Kidney epithelial cell (primary cell): Measurements from ENCODE around the gene SGSM1. TPM values are rescaled to one million over a fixed set of nuclear protein-coding genes. Genes with fewer than 3 reads are reported as not detected.

Experiments used
- DNase-seq: peaks from one replicate; pipeline ENCODE4 v3.0.0-alpha.2; 2010; ENCODE audit warnings: low read depth
- H3K27me3 ChIP-seq: 2 replicates; pipeline ENCODE4 v1.6.0; 2011; ENCODE audit warnings: low read length; ENCODE audit not compliant: control insufficient read depth, insufficient read depth
- H3K36me3 ChIP-seq: 2 replicates; pipeline ENCODE4 v1.5.1; 2011; ENCODE audit warnings: low read length; ENCODE audit not compliant: control insufficient read depth, insufficient read depth
- H3K4me3 ChIP-seq: 2 replicates; pipeline ENCODE4 v1.5.1; 2011; ENCODE audit warnings: low read depth, mild to moderate bottlenecking, control low read depth, low read length
- total RNA-seq: library from RNA; depleted of rRNA; stranded (reverse); fragments of >200 nt; gene quantifications from 2 replicates; pipeline ENCODE4 v1.2.3, GENCODE V29; 2015
- TF ChIP-seq, protein P1 (sequence below): IDR thresholded peaks from 2 replicates; pipeline ENCODE4 v1.5.1; 2011; ENCODE audit warnings: mild to moderate bottlenecking, moderate library complexity, low read length, control low read depth, inconsistent platforms; ENCODE audit not compliant: insufficient read depth, poor library complexity, severe bottlenecking

Gene SGSM1
- total RNA-seq, 1 donor from 2014 or later, result 0.25 TPM

DNA sequence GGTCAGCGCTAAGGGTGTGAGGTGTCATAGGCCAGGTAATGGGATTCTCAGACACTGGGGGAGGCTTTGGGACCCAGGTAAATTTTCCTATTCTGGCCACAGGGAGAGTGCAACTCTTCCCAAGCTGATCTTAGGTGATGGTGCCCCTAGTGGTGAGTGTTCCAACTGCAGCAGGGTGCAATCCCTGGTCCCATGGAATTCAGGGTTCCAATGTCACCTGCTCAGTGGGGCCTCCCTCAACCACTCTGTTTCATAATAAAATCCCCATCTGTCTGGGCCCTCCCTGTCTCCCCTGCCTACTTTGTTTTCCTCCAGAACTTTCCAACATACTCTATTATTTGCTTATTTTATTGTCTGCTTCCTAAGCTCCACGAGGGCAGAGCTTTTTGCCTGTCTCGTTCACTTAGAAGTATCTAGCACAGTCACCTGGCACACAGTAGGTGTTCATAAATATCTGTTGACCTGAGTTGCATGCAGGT, 2.9 kb upstream of the SGSM1 start:
- no peak overlapping the region for H3K4me3 ChIP-seq
- H3K27me3 ChIP-seq, result peaks cover 22% of the 10 kb centered on the region
- H3K36me3 ChIP-seq, result no peaks in the 10 kb centered on the region
- no peak for DNase-seq
- TF ChIP-seq, protein P1, sequence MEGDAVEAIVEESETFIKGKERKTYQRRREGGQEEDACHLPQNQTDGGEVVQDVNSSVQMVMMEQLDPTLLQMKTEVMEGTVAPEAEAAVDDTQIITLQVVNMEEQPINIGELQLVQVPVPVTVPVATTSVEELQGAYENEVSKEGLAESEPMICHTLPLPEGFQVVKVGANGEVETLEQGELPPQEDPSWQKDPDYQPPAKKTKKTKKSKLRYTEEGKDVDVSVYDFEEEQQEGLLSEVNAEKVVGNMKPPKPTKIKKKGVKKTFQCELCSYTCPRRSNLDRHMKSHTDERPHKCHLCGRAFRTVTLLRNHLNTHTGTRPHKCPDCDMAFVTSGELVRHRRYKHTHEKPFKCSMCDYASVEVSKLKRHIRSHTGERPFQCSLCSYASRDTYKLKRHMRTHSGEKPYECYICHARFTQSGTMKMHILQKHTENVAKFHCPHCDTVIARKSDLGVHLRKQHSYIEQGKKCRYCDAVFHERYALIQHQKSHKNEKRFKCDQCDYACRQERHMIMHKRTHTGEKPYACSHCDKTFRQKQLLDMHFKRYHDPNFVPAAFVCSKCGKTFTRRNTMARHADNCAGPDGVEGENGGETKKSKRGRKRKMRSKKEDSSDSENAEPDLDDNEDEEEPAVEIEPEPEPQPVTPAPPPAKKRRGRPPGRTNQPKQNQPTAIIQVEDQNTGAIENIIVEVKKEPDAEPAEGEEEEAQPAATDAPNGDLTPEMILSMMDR, result peak; percentile 91

DNA sequence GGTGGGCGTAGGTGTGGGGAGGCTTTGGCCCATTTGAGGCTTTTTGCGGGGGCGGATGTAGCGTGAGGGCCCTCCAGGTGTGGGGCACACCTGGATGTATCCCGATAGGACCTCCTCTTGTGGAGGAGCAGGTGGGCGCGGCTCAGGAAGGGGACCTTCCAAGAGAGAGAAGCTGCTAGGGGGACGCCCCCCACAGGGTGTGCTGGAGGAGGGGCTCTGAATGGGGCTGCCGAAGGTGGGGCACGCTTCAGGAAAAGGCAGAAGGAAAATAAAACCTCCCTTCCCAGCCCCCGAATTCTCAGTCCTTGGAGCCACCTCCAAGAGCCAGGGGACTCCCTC, 621 bp downstream of the SGSM1 start:
- TF ChIP-seq, protein P1, result no peak
- H3K4me3 ChIP-seq, result no peak overlapping the region
- DNase-seq, result no peak
- H3K27me3 ChIP-seq, result peaks cover 29% of the 10 kb centered on the region
- H3K36me3 ChIP-seq, result no peaks in the 10 kb centered on the region

DNA sequence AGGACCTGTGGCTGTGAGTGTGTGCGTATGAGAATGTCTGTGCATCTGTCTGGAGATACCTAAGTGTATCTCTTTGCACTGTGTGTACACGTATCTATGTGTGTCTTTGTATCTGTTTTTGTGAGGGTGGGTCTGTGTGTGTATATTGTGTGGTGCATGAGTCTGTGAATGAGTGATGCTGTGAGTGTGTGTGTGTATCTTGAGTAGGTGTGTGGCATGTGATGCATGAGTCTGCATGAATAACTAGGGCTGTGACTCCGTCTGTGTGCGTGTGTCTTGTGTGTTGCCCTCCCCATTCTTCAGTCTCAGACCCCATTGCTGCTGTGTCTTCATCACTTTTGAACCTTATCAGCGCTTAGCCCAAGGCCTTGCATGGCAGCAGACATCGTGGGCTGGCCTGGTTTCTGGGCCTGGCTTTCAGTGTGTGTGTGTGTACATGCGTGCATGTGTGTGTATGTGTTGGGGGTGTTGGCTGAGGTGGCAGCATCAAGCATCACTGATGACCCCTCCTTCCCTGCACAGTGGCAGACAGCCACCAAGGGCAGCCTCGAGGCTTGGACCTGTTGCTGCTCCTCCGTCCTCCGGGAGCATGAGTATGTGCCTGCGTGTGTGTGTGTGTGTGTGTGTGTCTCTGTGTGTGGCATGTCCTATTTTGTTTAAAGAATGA, 1.4 kb downstream of the SGSM1 start:
- Histone ChIP-seq H3K4me3 (no peak overlapping the region), H3K36me3 (no peaks in the 10 kb centered on the region), H3K27me3 (peaks cover 29% of the 10 kb centered on the region)
- TF ChIP-seq, protein P1, result no peak
- DNase-seq, result no peak

DNA sequence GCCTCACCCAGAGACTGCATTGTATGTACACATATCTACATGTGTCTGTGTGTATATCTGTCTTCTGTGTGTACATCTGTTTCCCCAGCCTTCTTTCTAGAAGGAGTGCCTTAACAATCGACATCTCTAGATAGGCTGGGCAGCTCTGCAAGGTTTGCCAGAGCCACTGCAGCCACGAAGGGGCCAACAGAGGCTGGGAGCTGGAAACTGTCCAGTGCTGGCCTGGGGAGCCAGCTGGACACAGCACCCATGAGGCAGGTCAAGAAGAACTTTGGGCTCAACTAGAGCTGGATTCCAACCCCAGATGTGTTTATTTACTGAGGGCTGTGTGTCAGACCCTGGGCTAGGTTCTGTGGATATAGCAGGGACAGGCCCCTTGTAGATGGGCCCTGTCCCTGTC, 3.3 kb downstream of the SGSM1 start:
- no peak overlapping the region for H3K4me3 ChIP-seq
- TF ChIP-seq, protein P1, result no peak
- no peak for DNase-seq
- peaks cover 30% of the 10 kb centered on the region for H3K27me3 ChIP-seq
- no peaks in the 10 kb centered on the region for H3K36me3 ChIP-seq

DNA sequence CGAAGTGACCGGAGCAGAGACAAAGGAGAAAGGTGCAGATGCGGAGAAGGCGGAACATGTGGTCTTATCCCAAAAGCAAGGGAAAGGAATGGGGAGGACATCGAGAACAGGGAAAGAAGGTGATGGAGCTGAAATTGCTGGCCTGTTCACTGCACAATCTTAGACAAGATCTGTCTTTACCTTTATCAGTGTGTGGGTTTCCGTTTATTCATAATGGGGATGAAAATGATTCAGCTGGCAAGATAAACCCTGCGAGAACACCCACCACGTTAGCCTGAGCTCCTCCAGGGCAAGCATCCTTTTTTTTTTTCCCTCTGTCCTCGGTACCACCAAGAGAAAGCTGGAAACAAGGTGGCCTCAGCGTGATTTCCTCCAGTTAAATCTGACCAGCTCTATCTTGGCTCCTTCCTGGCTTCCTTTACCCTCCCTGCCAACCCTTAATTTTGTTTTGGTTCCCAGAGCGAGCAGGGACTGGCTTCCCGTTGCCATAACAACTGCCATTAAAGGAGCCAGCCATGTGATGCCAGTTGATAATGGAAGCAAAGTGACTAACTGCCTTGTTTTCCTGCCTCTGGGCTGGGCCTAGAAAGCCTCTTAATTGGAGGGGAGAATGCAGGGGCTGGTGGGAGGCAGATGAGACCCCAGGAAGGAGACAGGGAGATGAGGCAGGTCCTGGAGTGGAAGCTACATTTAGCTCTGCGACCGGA, 4.2 kb downstream of the SGSM1 start:
- no peak for DNase-seq
- no peaks in the 10 kb centered on the region for H3K36me3 ChIP-seq
- H3K4me3 ChIP-seq, result no peak overlapping the region
- TF ChIP-seq, protein P1, result no peak
- peaks cover 27% of the 10 kb centered on the region for H3K27me3 ChIP-seq
